NB4 (cell line): ENCODE measurements around the gene TRIO.

Experiments
- MAX ChIP-seq: IDR thresholded peaks from 2 replicates; pipeline ENCODE4 v1.6.1; 2011; ENCODE audit warnings: low read depth, low read length
- POLR2A ChIP-seq: IDR thresholded peaks from 2 replicates; pipeline ENCODE4 v1.6.1; 2011; ENCODE audit warnings: mild to moderate bottlenecking; ENCODE audit not compliant: insufficient read length; ENCODE audit errors: extremely low read depth
- TF ChIP-seq, protein P1 (sequence below): IDR thresholded peaks from one replicate; pipeline ENCODE4 v1.5.1; 2012; ENCODE audit warnings: low read depth, low read length

DNA sequence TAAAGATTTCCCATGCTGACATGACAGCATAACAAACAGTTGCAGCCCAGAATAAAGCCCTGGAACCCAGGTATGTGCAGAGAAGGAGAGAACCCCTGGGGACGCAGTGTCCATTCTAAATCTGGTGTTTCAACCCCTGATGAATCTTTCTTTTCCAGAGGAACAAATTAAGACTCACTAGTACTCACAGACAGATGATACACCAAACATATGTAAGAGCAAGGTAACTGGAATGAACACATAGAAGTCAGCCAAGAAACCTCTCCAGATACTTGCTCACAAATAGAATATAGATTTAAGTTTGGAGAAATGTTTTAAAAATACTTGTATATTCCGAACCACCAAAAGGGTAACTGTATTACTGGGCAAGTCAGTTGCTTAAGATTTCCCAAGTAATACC, 307.6 kb downstream of the TRIO start:
- TF ChIP-seq POLR2A (no peak), MAX (no peak)
- TF ChIP-seq, protein P1, sequence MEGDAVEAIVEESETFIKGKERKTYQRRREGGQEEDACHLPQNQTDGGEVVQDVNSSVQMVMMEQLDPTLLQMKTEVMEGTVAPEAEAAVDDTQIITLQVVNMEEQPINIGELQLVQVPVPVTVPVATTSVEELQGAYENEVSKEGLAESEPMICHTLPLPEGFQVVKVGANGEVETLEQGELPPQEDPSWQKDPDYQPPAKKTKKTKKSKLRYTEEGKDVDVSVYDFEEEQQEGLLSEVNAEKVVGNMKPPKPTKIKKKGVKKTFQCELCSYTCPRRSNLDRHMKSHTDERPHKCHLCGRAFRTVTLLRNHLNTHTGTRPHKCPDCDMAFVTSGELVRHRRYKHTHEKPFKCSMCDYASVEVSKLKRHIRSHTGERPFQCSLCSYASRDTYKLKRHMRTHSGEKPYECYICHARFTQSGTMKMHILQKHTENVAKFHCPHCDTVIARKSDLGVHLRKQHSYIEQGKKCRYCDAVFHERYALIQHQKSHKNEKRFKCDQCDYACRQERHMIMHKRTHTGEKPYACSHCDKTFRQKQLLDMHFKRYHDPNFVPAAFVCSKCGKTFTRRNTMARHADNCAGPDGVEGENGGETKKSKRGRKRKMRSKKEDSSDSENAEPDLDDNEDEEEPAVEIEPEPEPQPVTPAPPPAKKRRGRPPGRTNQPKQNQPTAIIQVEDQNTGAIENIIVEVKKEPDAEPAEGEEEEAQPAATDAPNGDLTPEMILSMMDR, result no peak
